HepG2 (cell line): Measurements from ENCODE around the gene SYNGR4. TPM values are rescaled to one million over a fixed set of nuclear protein-coding genes. Genes with fewer than 3 reads are reported as not detected.

Experiments used
- CTCF ChIP-seq: sonication (generic); formaldehyde crosslinking; IDR thresholded peaks from 2 replicates; pipeline ENCODE4 v1.5.0; 2020; ENCODE audit warnings: mild to moderate bottlenecking, missing genetic modification reagents, moderate library complexity
- ERF ChIP-seq: IDR thresholded peaks from 2 replicates; pipeline ENCODE4 v1.6.1; 2018; ENCODE audit warnings: missing biosample characterization, missing genetic modification reagents
- HMGA1 ChIP-seq: sonication (generic); formaldehyde crosslinking; conservative IDR thresholded peaks from 2 replicates; pipeline ENCODE4 v1.4.0; 2020; ENCODE audit warnings: missing genetic modification reagents
- IKZF4 ChIP-seq: sonication (generic); formaldehyde crosslinking; IDR thresholded peaks from 2 replicates; pipeline ENCODE4 v1.5.1; 2020; ENCODE audit warnings: borderline replicate concordance, mild to moderate bottlenecking, low read depth, missing genetic modification reagents; ENCODE audit errors: not compliant biosample characterization
- MTA1 ChIP-seq: sonication (generic); formaldehyde crosslinking; IDR thresholded peaks from 2 replicates; pipeline ENCODE4 v1.4.0; 2020; ENCODE audit warnings: missing genetic modification reagents, mild to moderate bottlenecking, borderline replicate concordance
- SIN3B ChIP-seq: fragments of 150-350 bp; IDR thresholded peaks from 2 replicates; pipeline ENCODE4 v1.6.1; 2014; ENCODE audit warnings: low read length
- SP5 ChIP-seq: IDR thresholded peaks from 2 replicates; pipeline ENCODE4 v1.6.1; 2016; ENCODE audit warnings: low read depth, borderline replicate concordance
- SRSF1 ChIP-seq: fragments of 200-400 bp; formaldehyde crosslinking; optimal IDR thresholded peaks from 2 replicates; pipeline ENCODE3; 2017; ENCODE audit warnings: mild to moderate bottlenecking, low read depth, low read length, moderate library complexity
- ZNF18 ChIP-seq: sonication (generic); formaldehyde crosslinking; IDR thresholded peaks from 2 replicates; pipeline ENCODE4 v1.8.0; 2022; ENCODE audit warnings: mild to moderate bottlenecking, missing genetic modification reagents; ENCODE audit not compliant: insufficient replicate concordance
- ZNF251 ChIP-seq: sonication (generic); formaldehyde crosslinking; IDR thresholded peaks from 2 replicates; pipeline ENCODE4 v1.9.0; 2021; ENCODE audit warnings: mild to moderate bottlenecking, missing genetic modification reagents
- ZNF383 ChIP-seq: sonication (generic); formaldehyde crosslinking; IDR thresholded peaks from 2 replicates; pipeline ENCODE4 v1.4.0; 2020; ENCODE audit warnings: missing genetic modification reagents, mild to moderate bottlenecking, borderline replicate concordance
- ZNF441 ChIP-seq: sonication (generic); formaldehyde crosslinking; IDR thresholded peaks from 2 replicates; pipeline ENCODE4 v1.7.0; 2021; ENCODE audit warnings: missing genetic modification reagents, borderline replicate concordance
- polyA plus RNA-seq, 8 experiments: library from polyadenylated mRNA; depleted of rRNA in 3 of 8; stranded (reverse) in 7 of 8; unstranded in 1 of 8; fragments of >200 nt; fragmentation: Illumina TruSeq in 4 of 8; extraction: Trizol in 4 of 8; gene quantifications; 2 replicates each; pipeline versions ENCODE4 v1.2.1 to v1.2.3, GENCODE V29; 2011 to 2016; ENCODE audit warnings: low read depth in 4 of 8, missing spikeins in 1 of 8, mixed read lengths in 1 of 8; ENCODE audit not compliant: insufficient read depth in 1 of 8
- total RNA-seq, 5 experiments: library from RNA; depleted of rRNA; stranded (reverse); fragments of >200 nt; fragmentation: Illumina TruSeq; extraction: Trizol; gene quantifications; 2 replicates each; pipeline ENCODE4 v1.2.3, GENCODE V29; 2016; ENCODE audit warnings: low read depth in 1 of 5
- TF ChIP-seq, protein P1 (sequence below): sonication (generic); formaldehyde crosslinking; IDR thresholded peaks from 2 replicates; pipeline ENCODE4 v1.4.0; 2020; ENCODE audit warnings: missing genetic modification reagents
- TF ChIP-seq, protein P2 (sequence below): sonication (generic); formaldehyde crosslinking; IDR thresholded peaks from 2 replicates; pipeline ENCODE4 v1.5.1; 2020; ENCODE audit warnings: mild to moderate bottlenecking, missing genetic modification reagents, moderate library complexity
- TF ChIP-seq, protein P3 (sequence below), 2 experiments: sonication (generic) in 1 of 2; formaldehyde crosslinking in 1 of 2; IDR thresholded peaks; 2 replicates each; pipeline versions ENCODE4 v1.4.0 to v1.6.1; 2016 to 2020; ENCODE audit warnings: borderline replicate concordance in 1 of 2, low read depth in 1 of 2, mild to moderate bottlenecking in 1 of 2, missing genetic modification reagents in 1 of 2

SYNGR4 gene
- total and polyA plus RNA-seq, 2 of the 13 experiments (the other 11 are each of a cell fraction or from before 2014, with no cell fraction given): not detected

DNA sequence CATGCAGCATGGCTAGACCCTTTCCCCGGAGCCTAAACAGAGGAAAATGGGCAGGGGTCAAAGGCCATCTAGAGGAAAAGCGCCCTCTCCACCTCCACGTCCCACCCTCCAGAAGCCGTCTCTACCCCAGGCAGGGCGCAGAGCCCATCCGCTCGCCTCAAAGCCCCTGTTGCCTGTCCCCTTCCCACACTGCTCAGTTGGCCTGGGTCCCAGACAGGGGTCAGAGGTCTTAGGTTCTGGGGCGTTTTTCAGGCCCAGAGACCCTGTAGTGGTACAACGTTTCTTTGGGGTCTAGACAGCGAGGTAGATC lies 712 bp upstream of the SYNGR4 start (continued):
- TF ChIP-seq, protein P1, sequence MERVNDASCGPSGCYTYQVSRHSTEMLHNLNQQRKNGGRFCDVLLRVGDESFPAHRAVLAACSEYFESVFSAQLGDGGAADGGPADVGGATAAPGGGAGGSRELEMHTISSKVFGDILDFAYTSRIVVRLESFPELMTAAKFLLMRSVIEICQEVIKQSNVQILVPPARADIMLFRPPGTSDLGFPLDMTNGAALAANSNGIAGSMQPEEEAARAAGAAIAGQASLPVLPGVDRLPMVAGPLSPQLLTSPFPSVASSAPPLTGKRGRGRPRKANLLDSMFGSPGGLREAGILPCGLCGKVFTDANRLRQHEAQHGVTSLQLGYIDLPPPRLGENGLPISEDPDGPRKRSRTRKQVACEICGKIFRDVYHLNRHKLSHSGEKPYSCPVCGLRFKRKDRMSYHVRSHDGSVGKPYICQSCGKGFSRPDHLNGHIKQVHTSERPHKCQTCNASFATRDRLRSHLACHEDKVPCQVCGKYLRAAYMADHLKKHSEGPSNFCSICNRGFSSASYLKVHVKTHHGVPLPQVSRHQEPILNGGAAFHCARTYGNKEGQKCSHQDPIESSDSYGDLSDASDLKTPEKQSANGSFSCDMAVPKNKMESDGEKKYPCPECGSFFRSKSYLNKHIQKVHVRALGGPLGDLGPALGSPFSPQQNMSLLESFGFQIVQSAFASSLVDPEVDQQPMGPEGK (CRISPR knock-in tag): no peak; the same call in 1 of the 2 replicates
- TF ChIP-seq SIN3B (no peak), ZNF251 (CRISPR knock-in tag) (no peak), MTA1 (CRISPR knock-in tag) (no peak), SP5 (0 out of 2 replicates have a peak, but pooled peaks have one; percentile 5), SRSF1 (no peak), CTCF (peak; percentile 20), IKZF4 (CRISPR knock-in tag) (no peak), ZNF383 (CRISPR knock-in tag) (no peak), ZNF18 (CRISPR knock-in tag) (no peak), ERF (CRISPR knock-in tag) (no peak; the same call in 1 of the 2 replicates), ZNF441 (CRISPR knock-in tag) (peak; percentile 50; the same call in 1 of the 2 replicates), HMGA1 (CRISPR knock-in tag) (no peak)
- TF ChIP-seq, protein P2, sequence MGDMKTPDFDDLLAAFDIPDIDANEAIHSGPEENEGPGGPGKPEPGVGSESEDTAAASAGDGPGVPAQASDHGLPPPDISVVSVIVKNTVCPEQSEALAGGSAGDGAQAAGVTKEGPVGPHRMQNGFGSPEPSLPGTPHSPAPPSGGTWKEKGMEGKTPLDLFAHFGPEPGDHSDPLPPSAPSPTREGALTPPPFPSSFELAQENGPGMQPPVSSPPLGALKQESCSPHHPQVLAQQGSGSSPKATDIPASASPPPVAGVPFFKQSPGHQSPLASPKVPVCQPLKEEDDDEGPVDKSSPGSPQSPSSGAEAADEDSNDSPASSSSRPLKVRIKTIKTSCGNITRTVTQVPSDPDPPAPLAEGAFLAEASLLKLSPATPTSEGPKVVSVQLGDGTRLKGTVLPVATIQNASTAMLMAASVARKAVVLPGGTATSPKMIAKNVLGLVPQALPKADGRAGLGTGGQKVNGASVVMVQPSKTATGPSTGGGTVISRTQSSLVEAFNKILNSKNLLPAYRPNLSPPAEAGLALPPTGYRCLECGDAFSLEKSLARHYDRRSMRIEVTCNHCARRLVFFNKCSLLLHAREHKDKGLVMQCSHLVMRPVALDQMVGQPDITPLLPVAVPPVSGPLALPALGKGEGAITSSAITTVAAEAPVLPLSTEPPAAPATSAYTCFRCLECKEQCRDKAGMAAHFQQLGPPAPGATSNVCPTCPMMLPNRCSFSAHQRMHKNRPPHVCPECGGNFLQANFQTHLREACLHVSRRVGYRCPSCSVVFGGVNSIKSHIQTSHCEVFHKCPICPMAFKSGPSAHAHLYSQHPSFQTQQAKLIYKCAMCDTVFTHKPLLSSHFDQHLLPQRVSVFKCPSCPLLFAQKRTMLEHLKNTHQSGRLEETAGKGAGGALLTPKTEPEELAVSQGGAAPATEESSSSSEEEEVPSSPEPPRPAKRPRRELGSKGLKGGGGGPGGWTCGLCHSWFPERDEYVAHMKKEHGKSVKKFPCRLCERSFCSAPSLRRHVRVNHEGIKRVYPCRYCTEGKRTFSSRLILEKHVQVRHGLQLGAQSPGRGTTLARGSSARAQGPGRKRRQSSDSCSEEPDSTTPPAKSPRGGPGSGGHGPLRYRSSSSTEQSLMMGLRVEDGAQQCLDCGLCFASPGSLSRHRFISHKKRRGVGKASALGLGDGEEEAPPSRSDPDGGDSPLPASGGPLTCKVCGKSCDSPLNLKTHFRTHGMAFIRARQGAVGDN (CRISPR knock-in tag): no peak
- TF ChIP-seq, protein P3, sequence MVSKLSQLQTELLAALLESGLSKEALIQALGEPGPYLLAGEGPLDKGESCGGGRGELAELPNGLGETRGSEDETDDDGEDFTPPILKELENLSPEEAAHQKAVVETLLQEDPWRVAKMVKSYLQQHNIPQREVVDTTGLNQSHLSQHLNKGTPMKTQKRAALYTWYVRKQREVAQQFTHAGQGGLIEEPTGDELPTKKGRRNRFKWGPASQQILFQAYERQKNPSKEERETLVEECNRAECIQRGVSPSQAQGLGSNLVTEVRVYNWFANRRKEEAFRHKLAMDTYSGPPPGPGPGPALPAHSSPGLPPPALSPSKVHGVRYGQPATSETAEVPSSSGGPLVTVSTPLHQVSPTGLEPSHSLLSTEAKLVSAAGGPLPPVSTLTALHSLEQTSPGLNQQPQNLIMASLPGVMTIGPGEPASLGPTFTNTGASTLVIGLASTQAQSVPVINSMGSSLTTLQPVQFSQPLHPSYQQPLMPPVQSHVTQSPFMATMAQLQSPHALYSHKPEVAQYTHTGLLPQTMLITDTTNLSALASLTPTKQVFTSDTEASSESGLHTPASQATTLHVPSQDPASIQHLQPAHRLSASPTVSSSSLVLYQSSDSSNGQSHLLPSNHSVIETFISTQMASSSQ (IDR thresholded peaks at IDR 0.05; ENCODE audit: low read depth): no peak
- TF ChIP-seq, protein P3 (CRISPR knock-in tag; IDR thresholded peaks at IDR 0.05; ENCODE audit: borderline replicate concordance): no peak
